ENCODE measurements around the gene TRIO. TPM values are rescaled to one million over a fixed set of nuclear protein-coding genes. Genes with fewer than 3 reads are reported as not detected.

Gene TRIO
- polyA plus RNA-seq, 5 donors: 67.0 to 85.2 (median 80.6) TPM

DNA sequence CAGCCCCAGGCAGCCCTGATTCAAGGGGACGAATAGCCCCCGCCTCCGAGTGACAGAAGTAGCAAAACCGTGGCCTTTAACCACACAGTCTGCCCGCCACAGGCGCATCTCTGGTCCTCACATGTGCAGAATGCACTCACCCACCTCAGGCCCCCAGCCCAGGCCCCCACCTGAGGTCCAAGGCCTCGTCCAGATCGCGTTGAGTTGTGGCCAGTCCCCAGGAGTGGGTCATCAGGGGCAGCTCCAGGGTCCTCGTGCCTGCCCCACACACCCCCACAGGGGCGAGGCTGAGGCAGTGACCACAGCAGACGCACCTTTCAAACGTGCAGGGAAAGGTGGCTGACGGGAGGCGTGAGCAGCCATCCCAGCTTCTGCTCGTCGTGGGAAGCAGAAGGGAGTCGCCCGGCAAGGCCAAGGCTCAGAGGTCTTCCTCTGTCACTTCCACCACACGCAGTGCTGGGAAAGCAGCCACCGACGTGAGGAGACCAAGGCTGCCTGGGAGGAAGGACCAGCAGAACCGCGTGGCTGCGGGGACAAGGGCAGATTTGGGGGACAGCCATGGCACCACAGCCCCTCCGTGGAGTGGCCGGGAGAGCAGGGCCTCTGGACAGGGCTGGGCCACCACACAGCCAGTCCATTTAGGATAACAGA lies 360.7 kb downstream of the TRIO start:
- no peak for DNase-seq

DNA sequence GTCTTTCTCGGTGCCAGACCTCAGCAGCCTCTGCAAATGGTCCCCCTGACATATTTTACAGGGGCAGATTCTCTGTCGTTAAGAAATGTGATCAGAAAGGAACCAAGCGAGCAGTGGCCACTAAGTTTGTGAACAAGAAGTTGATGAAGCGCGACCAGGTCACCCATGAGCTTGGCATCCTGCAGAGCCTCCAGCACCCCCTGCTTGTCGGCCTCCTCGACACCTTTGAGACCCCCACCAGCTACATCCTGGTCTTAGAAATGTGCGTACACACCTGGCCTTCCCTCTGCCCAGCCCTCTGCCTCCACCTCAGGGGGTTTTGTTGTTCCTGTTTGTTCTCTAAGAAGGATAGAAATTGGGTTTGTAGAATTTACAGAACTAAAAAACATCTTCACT lies 361.2 kb downstream of the TRIO start:
- DNase-seq: no peak

DNA sequence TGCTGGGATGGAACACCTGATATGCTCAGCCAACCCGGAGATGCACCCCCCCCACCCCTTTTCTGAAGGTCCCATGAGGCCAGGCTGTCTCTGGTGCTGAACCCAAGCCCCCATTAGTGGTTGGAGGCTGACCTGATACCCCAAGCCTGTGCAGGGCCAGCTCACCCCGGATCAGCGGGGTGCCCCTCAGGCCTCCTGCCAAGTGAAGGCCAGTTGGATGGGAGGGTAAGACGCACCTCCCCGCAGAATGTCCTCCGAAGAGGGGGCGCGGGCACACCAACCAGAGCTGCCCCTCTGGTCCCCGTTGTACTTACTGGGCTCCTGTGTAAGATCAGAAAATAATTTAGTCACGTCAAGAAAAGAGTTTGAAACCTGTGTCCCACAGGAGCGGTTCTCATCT lies 361.7 kb downstream of the TRIO start:
- DNase-seq: no peak

DNA sequence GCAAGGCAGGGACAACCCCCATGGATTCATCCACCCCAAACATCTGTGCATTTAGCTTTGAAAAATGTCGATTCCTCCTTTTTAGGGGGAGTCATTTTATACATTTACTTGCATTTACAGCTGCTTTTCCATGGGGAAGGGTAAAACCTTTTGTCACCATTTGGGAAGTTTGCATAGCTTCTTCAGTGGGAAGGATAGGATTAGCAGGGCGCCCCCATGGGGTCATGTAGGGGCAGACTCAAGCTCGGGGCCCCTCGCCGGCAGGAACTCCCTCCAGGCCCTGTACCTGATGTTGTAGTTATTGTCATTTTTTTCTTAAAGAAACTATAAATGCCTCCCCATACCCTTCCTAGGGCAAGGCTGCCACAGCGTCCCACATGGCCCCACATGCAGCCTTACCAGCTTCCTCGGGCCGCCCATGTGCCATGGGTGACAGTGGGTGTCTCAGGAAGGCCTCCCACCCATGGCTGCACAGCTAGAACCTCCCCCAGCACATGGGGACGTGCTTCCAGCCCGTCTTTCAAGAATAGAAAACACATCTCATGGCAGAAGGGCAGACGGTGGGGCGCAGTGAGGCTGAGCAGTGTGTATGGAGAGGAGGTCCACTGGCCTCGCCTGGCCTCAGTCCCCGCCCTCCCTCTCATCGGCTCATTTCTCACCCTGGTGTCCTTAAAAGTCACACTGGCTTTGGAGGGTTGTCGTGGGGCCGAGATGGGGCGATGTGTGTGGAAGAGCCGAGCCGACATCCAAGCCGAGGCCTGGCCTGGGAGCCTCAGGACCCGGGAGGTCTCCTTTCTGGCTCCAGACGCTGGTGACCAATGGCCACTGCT lies 362.4 kb downstream of the TRIO start:
- DNase-seq: no peak

DNA sequence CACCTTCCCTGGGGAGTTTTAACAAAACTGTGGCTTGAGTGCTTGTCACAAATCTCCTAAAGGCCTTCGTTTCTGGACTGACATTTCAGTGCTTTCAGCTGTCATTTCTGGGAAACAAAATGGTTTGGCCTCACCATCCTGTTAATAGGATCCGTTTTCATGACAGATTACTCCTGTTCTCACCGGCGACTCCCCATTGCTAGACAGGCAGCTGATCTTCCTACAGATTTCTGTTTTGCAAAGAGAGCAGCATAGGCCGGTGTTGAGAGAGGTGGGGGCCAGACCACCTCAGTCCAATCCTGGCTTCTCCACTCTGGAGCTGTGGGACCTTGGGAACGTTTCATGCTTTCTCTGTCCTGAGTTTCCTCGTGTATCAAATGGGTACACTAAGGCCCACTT lies 363.0 kb downstream of the TRIO start:
- DNase-seq: no peak

DNA sequence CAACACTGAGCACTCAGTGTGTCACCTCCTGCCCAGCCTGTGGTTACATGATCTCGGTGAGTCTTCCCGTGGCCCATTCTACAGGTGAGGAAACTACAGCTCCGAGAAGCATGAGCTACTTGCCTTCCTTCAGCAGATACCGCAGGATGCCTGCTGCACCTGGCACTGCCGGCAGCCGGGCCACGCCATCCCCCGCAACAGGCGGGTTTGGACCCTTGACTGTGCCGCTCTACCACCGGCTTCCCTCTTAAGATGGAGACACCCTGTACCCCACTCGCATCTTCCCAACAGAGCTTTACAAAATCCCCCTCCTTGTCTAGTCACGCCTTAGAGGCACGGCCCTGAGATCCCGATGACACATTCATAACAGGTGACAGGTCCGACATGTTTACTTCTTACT lies 363.5 kb downstream of the TRIO start:
- DNase-seq: no peak

DNA sequence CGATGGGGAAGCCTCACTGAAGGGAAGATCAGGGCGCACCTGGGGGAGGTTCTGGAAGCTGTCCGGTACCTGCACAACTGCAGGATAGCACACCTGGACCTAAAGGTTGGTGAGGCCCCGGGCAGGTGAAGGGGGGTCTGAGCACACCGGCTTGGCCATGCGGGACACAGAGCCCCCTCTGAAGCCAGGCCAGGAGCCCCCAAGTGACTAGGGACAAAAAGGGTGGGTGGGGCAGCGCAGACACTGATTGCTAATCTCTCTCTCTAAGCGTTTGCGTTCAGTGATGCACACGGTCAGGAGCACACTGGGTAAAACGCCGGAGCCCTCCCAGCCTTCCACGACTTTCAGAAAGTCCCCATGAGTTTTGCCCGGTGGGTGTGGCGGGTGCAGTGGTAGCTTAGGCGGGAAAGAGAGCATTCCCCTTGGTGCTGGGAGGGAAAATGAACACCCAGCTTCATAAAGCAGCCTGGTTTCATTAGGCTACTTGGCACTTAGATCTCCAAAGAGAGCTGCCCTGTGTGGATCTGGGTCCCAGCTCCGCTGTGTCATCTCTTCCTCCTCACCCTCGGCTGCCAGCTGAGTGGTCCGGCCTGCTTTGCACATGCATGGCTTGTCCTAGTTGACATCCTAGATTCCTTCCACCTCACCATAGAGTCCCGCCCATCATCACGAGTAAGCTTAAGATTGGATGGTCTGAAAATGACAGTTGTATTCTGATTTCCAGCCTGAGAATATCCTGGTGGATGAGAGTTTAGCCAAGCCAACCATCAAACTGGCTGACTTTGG lies 364.2 kb downstream of the TRIO start:
- no peak for DNase-seq

DNA sequence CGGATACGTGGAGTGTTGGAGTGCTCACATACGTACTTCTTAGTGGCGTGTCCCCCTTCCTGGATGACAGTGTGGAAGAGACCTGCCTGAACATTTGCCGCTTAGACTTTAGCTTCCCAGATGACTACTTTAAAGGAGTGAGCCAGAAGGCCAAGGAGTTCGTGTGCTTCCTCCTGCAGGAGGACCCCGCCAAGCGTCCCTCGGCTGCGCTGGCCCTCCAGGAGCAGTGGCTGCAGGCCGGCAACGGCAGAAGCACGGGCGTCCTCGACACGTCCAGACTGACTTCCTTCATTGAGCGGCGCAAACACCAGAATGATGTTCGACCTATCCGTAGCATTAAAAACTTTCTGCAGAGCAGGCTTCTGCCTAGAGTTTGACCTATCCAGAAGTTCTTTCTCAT lies 364.9 kb downstream of the TRIO start:
- no peak for DNase-seq

DNA sequence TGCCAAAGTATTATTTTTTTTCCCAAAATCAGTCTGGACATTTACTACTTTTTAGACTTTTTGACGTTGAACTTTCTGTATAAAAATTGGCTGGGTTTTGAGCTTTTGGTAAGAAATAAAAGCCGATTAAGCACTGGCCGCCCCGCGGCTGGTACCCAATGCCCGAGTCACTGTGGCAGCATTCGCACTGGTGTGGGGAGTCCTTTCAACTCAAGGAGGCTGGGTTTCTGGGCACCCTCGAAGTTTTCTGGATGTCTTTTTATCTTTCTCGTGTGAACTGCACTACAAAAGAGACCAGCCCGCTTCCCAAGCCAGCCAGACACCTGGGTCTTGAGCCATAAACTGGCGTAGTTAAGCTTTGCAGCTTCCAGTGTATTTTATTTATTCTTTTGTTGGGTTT lies 366.4 kb downstream of the TRIO start:
- no peak for DNase-seq

DNA sequence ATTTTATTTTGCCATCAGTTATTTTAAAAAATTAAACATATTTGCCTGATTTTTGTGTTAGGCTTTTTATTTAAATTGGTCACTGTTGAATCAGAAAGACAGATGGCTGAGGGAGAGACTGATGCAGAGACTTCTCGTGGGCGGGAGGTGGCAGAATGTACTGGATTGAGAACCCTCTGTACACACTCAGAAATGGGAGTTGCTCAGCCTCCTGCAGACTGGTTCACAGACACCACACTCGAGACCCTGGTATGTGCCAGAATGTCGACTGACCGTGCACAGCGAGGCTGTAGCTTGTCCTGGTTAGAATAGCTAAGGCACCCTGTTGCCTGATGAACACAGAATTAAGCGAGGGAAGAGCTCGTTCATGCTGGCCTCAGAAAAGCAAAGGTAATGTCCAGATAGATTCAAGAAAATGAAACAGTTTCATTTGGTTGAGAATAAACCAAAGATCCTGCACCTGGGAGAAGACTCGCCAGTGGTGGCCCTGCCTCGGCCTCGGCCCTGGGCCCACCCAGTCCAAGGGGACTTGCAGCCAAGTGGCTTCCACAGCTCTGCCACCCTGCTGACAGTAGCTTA lies 367.1 kb downstream of the TRIO start:
- no peak for DNase-seq

DNA sequence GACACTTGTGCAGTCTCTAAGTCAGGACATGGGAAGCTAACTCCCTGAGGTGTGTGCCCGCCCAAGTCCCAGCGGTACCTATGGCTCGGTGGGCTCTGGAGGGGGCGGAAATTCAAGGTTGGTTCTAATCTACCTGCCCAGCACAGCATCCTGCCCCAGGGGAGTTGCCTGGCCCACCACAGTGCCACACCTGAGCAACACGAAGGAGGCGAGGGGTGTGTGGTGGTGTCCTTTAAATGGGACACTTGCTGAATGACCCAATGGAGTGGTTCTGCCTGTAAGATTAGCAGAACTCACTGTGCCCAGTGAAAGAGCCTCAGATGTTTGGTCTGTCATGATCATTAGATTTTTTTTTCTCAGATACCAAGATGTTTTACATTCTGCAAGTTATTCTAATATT lies 367.7 kb downstream of the TRIO start:
- DNase-seq: no peak

DNA sequence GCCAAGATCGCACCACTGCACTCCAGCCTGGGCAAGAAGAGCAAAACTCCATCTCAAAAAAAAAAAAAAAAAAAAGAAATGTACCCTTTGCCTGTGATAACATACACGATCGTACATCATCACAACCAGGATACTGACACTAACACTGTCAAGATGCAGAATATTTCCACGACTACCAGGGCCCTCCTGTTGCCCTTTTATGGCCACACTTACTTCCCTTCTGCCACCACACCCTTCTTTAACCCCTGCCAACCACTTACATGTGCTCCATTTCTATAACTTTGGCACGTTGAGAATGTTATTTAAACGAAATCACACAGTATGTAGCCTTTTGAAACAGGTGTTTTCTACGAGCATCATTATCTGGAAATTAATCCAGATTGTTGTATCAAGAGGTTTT lies 369.4 kb downstream of the TRIO start:
- no peak for DNase-seq

DNA sequence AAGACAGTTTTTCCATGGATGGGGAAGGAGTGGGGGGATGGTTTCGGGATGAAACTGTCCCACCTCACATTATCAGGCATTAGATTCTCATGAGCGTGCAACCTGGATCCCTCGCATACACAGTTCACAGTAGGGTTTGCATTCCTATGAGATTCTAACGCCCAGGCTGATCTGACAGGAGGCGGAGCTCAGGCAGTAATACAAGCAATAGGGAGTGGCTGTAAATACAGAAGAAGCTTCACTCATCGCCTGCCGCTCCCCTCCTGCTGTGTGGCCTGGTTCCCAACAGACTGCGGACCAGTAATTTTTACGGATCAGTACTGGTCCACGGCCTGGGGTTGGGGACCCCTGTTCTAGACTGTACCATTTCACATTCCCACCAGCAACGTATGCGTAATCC lies 370.1 kb downstream of the TRIO start:
- no peak for DNase-seq

DNA sequence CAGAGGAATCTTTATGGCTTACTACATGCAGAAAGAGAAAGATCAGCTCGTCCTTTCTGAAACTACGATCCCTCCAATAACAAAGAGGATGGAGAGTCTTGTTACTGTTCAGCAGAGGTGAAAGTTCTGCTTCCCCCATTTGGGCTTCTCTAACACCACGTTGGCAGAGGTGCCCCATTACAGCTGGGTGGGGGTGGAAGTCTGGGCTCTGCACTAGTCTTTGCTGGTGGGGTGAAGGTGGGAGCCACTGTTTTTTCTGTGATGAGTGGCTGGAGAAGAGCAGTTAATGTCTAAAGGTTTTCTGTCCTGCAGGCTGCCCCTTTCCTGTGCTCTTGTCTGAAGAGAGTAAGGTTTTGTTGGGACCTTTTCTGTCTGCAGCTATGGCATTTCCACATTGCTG lies 373.8 kb downstream of the TRIO start:
- no peak for DNase-seq

DNA sequence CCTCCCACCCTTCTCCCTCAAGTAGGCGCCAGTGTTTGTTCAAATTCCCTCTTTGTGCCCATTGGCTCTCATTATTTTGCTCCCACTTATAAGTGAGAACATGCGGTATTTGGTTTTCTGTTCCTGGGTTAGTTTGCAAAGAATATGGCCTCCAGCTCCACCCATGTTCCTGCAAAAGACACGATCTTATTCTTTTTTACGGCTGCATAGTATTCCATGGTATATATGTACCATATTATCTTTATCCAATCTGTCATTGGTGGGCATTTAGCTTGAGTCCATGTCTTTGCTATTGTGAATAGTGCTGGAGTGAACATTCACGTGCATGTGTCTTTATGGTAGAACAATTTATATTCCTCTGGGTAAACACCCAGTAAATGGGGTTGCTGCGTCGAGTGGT lies 375.5 kb downstream of the TRIO start:
- DNase-seq: no peak

DNA sequence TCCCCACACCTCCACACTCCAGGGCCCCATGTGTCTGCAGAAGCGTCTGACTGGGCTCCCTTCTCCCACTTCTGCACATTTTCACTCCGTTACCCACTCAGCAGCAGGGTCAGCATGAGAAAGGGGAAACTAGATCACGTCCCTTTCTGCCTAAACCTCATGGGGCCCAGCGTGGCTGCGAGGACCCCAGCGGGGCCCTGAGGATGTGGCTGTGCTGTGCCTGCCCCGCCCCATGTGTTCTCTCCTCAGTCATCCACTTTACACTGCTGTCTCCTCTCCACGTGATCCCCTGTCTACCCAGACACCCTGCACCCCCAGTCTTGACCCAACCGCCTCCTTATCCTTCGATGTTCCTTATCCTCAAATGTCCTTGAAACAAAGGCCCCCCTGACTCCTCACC lies 378.6 kb downstream of the TRIO start:
- no peak for DNase-seq

DNA sequence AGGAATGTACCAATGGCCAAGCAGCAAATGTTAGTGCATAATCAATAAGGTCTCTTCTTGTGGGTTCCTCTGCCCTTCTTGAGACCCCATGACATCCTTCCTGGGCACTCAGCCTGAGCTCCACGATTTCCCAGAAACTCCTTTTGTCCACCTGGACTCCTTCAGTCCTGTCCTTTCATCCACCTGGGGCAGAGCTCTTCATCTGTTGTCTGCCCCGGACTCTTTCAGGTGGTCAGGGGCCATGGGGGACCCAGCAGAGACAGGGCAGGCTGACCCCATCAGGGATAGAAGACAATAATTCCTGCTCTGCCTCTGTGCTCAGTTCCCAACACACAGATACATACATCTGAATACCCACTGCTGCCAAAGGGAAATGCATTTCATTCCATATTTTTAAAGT lies 379.6 kb downstream of the TRIO start:
- DNase-seq: no peak

DNA sequence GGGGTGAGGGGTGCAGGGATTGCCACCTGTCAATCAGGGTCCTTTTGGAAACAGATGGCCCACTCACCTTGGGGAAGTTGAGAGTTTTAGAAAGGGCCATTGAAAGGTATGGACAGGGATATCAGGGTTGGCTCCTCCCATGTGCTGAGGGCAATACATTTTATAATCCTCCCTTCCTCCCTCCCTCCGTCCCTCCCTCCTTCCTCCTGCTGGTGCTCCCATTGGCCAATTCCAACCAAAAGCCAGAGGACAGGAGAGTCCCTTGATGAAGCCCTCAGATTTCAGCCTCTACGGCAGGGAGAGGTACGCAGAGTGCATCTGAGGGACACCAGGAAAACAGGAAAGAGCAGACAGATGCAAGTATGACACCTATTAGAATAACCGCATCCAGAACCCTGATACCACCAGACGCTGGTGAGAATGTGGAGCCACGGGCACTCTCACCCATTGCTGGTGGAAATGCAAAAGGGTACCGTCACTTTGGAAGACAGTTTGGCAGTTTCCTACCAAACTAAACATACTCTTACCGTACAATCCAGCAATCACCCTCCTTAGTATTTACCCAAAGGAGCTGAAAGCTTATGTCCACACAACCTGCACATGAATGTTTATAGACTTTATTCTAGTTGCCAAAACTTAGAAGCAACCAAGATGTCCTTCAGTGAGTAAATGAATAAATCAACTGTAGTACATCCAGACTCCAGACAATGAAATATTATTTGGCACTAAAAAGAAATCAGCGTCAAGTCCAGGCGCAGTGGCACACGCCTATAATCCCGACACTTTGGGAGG lies 380.3 kb downstream of the TRIO start:
- DNase-seq: no peak

DNA sequence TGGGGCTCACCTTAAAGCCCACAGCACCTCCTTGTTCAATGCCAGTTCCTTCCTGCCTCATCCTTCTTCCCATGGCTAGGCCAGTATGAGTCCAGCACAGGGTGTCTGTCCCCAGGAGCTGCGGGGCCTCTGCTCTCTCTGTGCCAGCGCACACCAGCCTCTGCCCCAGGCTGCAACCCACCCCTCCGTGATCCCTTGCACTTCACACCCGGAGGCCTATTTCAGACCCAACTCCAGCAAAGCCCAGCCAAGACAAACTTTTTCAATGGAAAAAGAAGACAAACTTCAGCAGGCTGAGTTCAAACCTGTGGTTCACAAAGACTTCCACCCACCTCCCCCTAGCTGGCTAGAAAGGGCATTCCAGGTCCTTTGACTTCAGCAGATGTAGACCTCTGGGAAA lies 382.3 kb downstream of the TRIO start:
- no peak for DNase-seq

DNA sequence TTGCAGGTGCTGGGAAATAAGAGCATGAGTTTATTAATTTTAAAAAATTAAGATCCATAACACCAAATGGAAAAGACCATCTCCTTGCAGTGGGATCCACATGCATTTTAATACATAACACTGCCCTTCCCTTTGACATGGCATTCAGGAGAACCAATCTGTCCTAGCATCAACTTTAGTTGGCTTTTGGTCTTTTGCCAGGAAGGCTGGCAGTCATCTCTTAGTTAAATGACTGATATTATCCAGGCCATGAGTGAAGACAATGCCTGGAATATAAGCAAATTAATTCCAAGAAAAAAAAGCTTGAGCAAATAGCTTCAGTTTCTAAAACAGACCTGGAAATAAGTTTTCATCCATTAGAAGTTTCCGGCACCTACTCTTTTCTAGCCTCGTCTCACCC lies 383.4 kb downstream of the TRIO start:
- DNase-seq: no peak

DNA sequence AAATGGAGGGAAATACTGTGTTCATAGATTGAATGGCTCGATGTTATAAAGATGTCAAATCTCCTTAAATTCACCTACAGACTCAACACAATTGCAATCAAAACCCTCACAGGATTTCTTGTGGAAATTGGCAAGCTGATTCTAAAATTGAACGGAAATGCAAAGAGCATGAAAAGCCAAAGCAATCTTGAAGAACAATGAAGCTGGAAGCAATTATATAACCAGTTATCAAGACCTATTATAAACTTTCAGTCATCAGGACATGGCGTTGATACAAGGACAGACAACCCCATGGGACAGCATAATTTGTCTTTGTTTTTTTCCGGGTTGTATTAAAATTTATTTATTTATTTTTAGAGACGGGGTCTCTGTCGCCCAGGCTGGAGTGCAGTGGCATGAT lies 385.0 kb downstream of the TRIO start:
- no peak for DNase-seq

DNA sequence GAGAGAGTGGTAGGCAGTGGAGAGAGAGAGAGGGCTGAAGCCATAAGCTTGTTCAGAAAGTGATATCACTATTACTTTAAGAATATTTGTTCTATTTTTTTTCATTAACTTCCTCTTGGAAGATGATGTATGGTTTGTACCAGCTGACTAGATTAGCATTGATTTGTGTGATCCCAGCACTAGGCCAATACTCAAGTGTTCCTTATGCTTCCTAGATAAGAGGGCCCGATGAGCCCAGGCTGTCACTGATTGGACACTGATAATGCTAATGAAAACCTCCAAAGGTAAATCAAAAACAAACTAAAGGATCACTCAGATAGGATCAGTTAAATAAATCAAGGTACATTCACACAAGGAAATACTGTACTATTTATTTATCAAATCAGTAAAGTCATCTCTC lies 385.8 kb downstream of the TRIO start:
- no peak for DNase-seq

All from right lung (tissue), 5 donors.